ENCODE measurements around the gene CLNK. TPM values are rescaled to one million over a fixed set of nuclear protein-coding genes. Genes with fewer than 3 reads are reported as not detected.

The CLNK gene
- total and polyA plus RNA-seq, 7 donors = 0.01 to 0.09 TPM; not detected in 5

GRCh38 chr4:10596586-10597290 lies 87.8 kb downstream of the CLNK start:
- no peak for ATAC-seq
- no peak overlapping the region for H3K4me3 ChIP-seq
- DNase-seq = no peak
- no peaks in the 10 kb centered on the region for H3K4me1 ChIP-seq
- no peak for TF ChIP-seq CTCF (IDR thresholded peaks at IDR 0.05)
- whole genome bisulfite sequencing, 3 donors = 80 to 92% (median 90%) methylated on average over 2 of the region's 2 CpGs
- intact Hi-C loops (cut with DNase I) = no loop called here
- no peaks in the 10 kb centered on the region for H3K27me3 ChIP-seq (ENCODE audit: insufficient read depth in 3 of 3, low read length in 2 of 3)
- no peaks in the 10 kb centered on the region for H3K9me3 ChIP-seq
- no peak overlapping the region for H3K27ac ChIP-seq
- H3K36me3 ChIP-seq (ENCODE audit: insufficient read depth in 1 of 2, low read depth in 1 of 2) = no peaks in the 10 kb centered on the region

- TF ChIP-seq CTCF (IDR thresholded peaks at IDR 0.05) = no peak
- Histone ChIP-seq H3K27me3 (ENCODE audit: insufficient read depth in 3 of 3, low read length in 2 of 3) (no peaks in the 10 kb centered on the region), H3K36me3 (ENCODE audit: insufficient read depth in 1 of 2, low read depth in 1 of 2) (no peaks in the 10 kb centered on the region), H3K4me3 (no peak overlapping the region), H3K9me3 (no peaks in the 10 kb centered on the region), H3K27ac (no peak overlapping the region), H3K4me1 (no peaks in the 10 kb centered on the region)
- intact Hi-C loops (cut with DNase I) = no loop called here
- ATAC-seq (no peak), DNase-seq (no peak)
- 81 to 88% (median 86%) methylated on average over 10 of the region's 10 CpGs for WGBS, 3 donors
These were observed 91.4 kb downstream of the CLNK start for GRCh38 chr4:10593130-10593529.

- Histone ChIP-seq H3K4me1 (no peaks in the 10 kb centered on the region), H3K4me3 (no peak overlapping the region), H3K9me3 (no peaks in the 10 kb centered on the region), H3K36me3 (ENCODE audit: insufficient read depth in 1 of 2, low read depth in 1 of 2) (no peaks in the 10 kb centered on the region), H3K27me3 (ENCODE audit: insufficient read depth in 3 of 3, low read length in 2 of 3) (no peaks in the 10 kb centered on the region), H3K27ac (no peak overlapping the region)
- intact Hi-C loops (cut with DNase I) = no loop called here
- TF ChIP-seq CTCF (IDR thresholded peaks at IDR 0.05) = no peak
- 66 to 71% (median 71%) methylated on average over 6 of the region's 6 CpGs for WGBS, 3 donors
- DNase-seq (no peak), ATAC-seq (no peak)
These were observed 93.7 kb downstream of the CLNK start for GRCh38 chr4:10590896-10591295.

- H3K9me3 ChIP-seq = no peaks in the 10 kb centered on the region
- intact Hi-C loops (cut with DNase I) = no loop called here
- 34 to 46% (median 45%) methylated on average over 5 of the region's 5 CpGs for WGBS, 3 donors
- no peak for DNase-seq
- no peaks in the 10 kb centered on the region for H3K36me3 ChIP-seq (ENCODE audit: insufficient read depth in 1 of 2, low read depth in 1 of 2)
- H3K27me3 ChIP-seq (ENCODE audit: insufficient read depth in 3 of 3, low read length in 2 of 3) = no peaks in the 10 kb centered on the region
- no peak overlapping the region for H3K4me3 ChIP-seq
- no peak for TF ChIP-seq CTCF (IDR thresholded peaks at IDR 0.05)
- no peaks in the 10 kb centered on the region for H3K4me1 ChIP-seq
- no peak overlapping the region for H3K27ac ChIP-seq
- ATAC-seq = no peak
These were observed 94.8 kb downstream of the CLNK start for GRCh38 chr4:10589799-10590198.

GRCh38 chr4:10589321-10589720 lies 95.2 kb downstream of the CLNK start:
- H3K36me3 ChIP-seq (ENCODE audit: insufficient read depth in 1 of 2, low read depth in 1 of 2) = no peaks in the 10 kb centered on the region
- intact Hi-C loops (cut with DNase I) = no loop called here
- WGBS, 3 donors = 56 to 66% (median 61%) methylated on average over 7 of the region's 7 CpGs

More at GRCh38 chr4:10589321-10589720, 95.2 kb downstream of the CLNK start:
- DNase-seq (no peak), ATAC-seq (no peak)
- Histone ChIP-seq H3K9me3 (no peaks in the 10 kb centered on the region), H3K4me1 (no peaks in the 10 kb centered on the region), H3K27ac (no peak overlapping the region), H3K27me3 (ENCODE audit: insufficient read depth in 3 of 3, low read length in 2 of 3) (no peaks in the 10 kb centered on the region), H3K4me3 (no peak overlapping the region)
- TF ChIP-seq CTCF (IDR thresholded peaks at IDR 0.05) = no peak

All from psoas muscle (tissue), 8 donors.